B cell (primary cell): ENCODE measurements around the gene ATP11A. TPM values are rescaled to one million over a fixed set of nuclear protein-coding genes. Genes with fewer than 3 reads are reported as not detected.

ENCODE experiments used
- ATAC-seq: fragments of 200-7000 bp; cut with Tn5 transposase; one replicate; pipeline ENCODE4 v1.10.0; 2021; ENCODE audit warnings: low read depth, mild to moderate bottlenecking, moderate number of reproducible peaks, moderate library complexity
- CTCF ChIA-PET: fragments of 350-600 bp; sonication (Branson Sonifier 250); formaldehyde crosslinking; loops from one replicate; lab custom pipeline; 2021; ENCODE audit warnings: antibody characterized with exemption, inconsistent platforms; lab: Charles Lee
- POLR2A ChIA-PET: fragments of 350-600 bp; sonication (Branson Sonifier 250); formaldehyde crosslinking; loops from one replicate; lab custom pipeline; 2021; ENCODE audit warnings: antibody characterized with exemption; lab: Charles Lee
- DNase-seq: peaks from one replicate; pipeline ENCODE4 v3.0.0; 2013
- H2AFZ ChIP-seq: 2 replicates; pipeline ENCODE4 v1.6.1; 2012; ENCODE audit warnings: mild to moderate bottlenecking, low read depth, low read length; ENCODE audit not compliant: insufficient read depth, poor library complexity, severe bottlenecking
- H3K27ac ChIP-seq, 2 donors: 1 replicate in 1 of 2; 2 replicates in 1 of 2; pipeline ENCODE4 v1.5.1; 2012 to 2013; ENCODE audit warnings: low read length in 2 of 2, mild to moderate bottlenecking in 2 of 2, moderate library complexity in 1 of 2
- H3K27me3 ChIP-seq, 4 experiments: fragments of 200-600 bp in 1 of 4; sonication (generic) in 1 of 4; replicated peaks in 1 of 4; 1 replicate in 2 of 4; 2 replicates in 2 of 4; pipeline versions ENCODE4 v1.6.1 to v1.7.0; 2013 to 2016; ENCODE audit warnings: low read length in 3 of 4, mild to moderate bottlenecking in 2 of 4, mixed read lengths in 1 of 4, moderate library complexity in 1 of 4; ENCODE audit not compliant: insufficient read depth in 4 of 4, control insufficient read depth in 3 of 4; ENCODE audit errors: control extremely low read depth in 1 of 4
- H3K36me3 ChIP-seq, 2 experiments: replicated peaks in 1 of 2; 1 replicate in 1 of 2; 2 replicates in 1 of 2; pipeline versions ENCODE4 v1.6.1 to v1.7.1; 2013; ENCODE audit warnings: low read length in 1 of 2; ENCODE audit not compliant: insufficient read depth in 2 of 2, control insufficient read depth in 1 of 2; ENCODE audit errors: control extremely low read depth in 1 of 2, extremely low read depth in 1 of 2
- H3K4me1 ChIP-seq, 2 donors: fragments of 200-600 bp in 1 of 2; sonication (generic) in 1 of 2; 1 replicate in 1 of 2; 2 replicates in 1 of 2; pipeline versions ENCODE4 v1.5.1 to v1.6.1; 2013 to 2017; ENCODE audit warnings: low read length in 2 of 2; ENCODE audit not compliant: control insufficient read depth in 2 of 2, insufficient read depth in 2 of 2
- H3K4me2 ChIP-seq: replicated peaks from 2 replicates; pipeline ENCODE3; 2012; ENCODE audit warnings: mild to moderate bottlenecking, low read depth, low read length; ENCODE audit not compliant: poor library complexity, severe bottlenecking
- H3K4me3 ChIP-seq, 5 experiments: fragments of 200-600 bp in 1 of 5; sonication (generic) in 1 of 5; 1 replicate in 3 of 5; 2 replicates in 2 of 5; pipeline versions ENCODE4 v1.5.1 to v1.7.0; 2011 to 2016; ENCODE audit warnings: low read length in 4 of 5, mild to moderate bottlenecking in 4 of 5, low read depth in 2 of 5, control low read depth in 1 of 5, moderate library complexity in 1 of 5; ENCODE audit not compliant: insufficient read depth in 1 of 5; ENCODE audit errors: control extremely low read depth in 1 of 5, extremely low read depth in 1 of 5
- H3K79me2 ChIP-seq: fragments of 200-600 bp; sonication (generic); one replicate; pipeline ENCODE4 v1.6.0; 2016; ENCODE audit warnings: low read length; ENCODE audit not compliant: control insufficient read depth, insufficient read depth
- H3K9ac ChIP-seq: fragments of 200-600 bp; sonication (generic); 2 replicates; pipeline ENCODE4 v1.6.1; 2017; ENCODE audit warnings: mild to moderate bottlenecking, low read length, moderate library complexity
- H3K9me3 ChIP-seq, 3 donors: one replicate each; pipeline versions ENCODE4 v1.6.1 to v1.7.1; 2013; ENCODE audit warnings: low read length in 2 of 3; ENCODE audit not compliant: control insufficient read depth in 2 of 3, insufficient read depth in 1 of 3; ENCODE audit errors: control extremely low read depth in 1 of 3
- H4K20me1 ChIP-seq: 2 replicates; pipeline ENCODE4 v1.6.0; 2012; ENCODE audit warnings: mild to moderate bottlenecking, low read length; ENCODE audit not compliant: insufficient read depth, control insufficient read depth, poor library complexity, severe bottlenecking
- H3K27ac Mint-ChIP-seq: one replicate; pipeline ENCODE4 v1.8.0; 2021; ENCODE audit warnings: mixed read lengths
- H3K27me3 Mint-ChIP-seq: one replicate; pipeline ENCODE4 v1.8.0; 2021; ENCODE audit warnings: mixed read lengths
- H3K4me1 Mint-ChIP-seq: one replicate; pipeline ENCODE4 v1.8.0; 2021; ENCODE audit warnings: mixed read lengths
- H3K4me3 Mint-ChIP-seq: one replicate; pipeline ENCODE4 v1.8.0; 2021; ENCODE audit warnings: mixed read lengths
- H3K9me3 Mint-ChIP-seq: one replicate; pipeline ENCODE4 v1.8.0; 2022; ENCODE audit warnings: mixed read lengths; ENCODE audit not compliant: insufficient read depth
- CTCF ChIP-seq: fragments of 200-600 bp; IDR thresholded peaks from one replicate; pipeline ENCODE4 v1.8.0; 2022; ENCODE audit warnings: antibody characterized with exemption, mild to moderate bottlenecking
- EZH2 ChIP-seq: IDR thresholded peaks from 2 replicates; pipeline ENCODE4 v1.6.1; 2012; ENCODE audit warnings: borderline replicate concordance, low read depth, mild to moderate bottlenecking, moderate library complexity, low read length; ENCODE audit not compliant: insufficient read depth, poor library complexity, severe bottlenecking
- WGBS: methylation state at CpG from one replicate; pipeline ENCODE4 v1.1.5; 2013; ENCODE audit warnings: missing lambda C conversion rate; ENCODE audit not compliant: insufficient coverage; 5-methylcytosine and 5-hydroxymethylcytosine counted together
- intact Hi-C: fragments of 100-400 bp; cut with micrococcal nuclease; formaldehyde crosslinking; loops from one replicate; pipeline ENCODE4 v1.10.0; 2022
- polyA plus RNA-seq: library from polyadenylated mRNA; depleted of rRNA; stranded (reverse); fragments of >200 nt; gene quantifications from 2 replicates; pipeline ENCODE4 v1.2.3, GENCODE V29; 2012
- total RNA-seq, 2 donors: library from RNA; stranded (reverse); fragments of 120-200 nt in 1 of 2; gene quantifications; 1 replicate in 1 of 2; 2 replicates in 1 of 2; pipeline versions ENCODE4 v1.2.3 to v1.2.4, GENCODE V29; 2013 to 2022

ATP11A gene
- total and polyA plus RNA-seq, 2 donors (not counting 1 experiment from before 2014, with no cell fraction given): 36.9 to 60.3 TPM

- peak; percentile 40 for DNase-seq
- H3K27me3 Mint-ChIP-seq: no peaks in the 10 kb centered on the region
- Histone ChIP-seq H3K4me1 (peaks cover 27 to 33% of the 10 kb centered on the region in 2 donors), H3K4me3 (peak overlapping the region in 2 of 5 experiments; percentile 7 to 32), H3K36me3 (no peaks in the 10 kb centered on the region), H3K9me3 (no peaks in the 10 kb centered on the region), H3K4me2 (peak overlapping the region; percentile 89), H3K9ac (peak overlapping the region; percentile 15), H3K79me2 (no peaks in the 10 kb centered on the region), H3K27ac (no peak overlapping the region), H4K20me1 (no peaks in the 10 kb centered on the region), H3K27me3 (peaks cover 0 to 7% (median 0%) of the 10 kb centered on the region in 4 experiments), H2AFZ (peak overlapping the region; percentile 55)
- H3K4me3 Mint-ChIP-seq: peak overlapping the region; percentile 60
- TF ChIP-seq EZH2: no peak
- TF ChIP-seq CTCF: no peak
- POLR2A ChIA-PET: interaction anchor here (0.6 to 1.2 kb wide), 2 partner anchors 16 to 19 kb away, joined by 3 to 4 read pairs; no protein-coding TSS in a partner anchor
- no peak for ATAC-seq
- peak overlapping the region; percentile 16 for H3K27ac Mint-ChIP-seq
- H3K4me1 Mint-ChIP-seq: peaks cover 25% of the 10 kb centered on the region
- intact Hi-C loops: loop anchor here (1.0 to 5.0 kb wide), 3 partner anchors 18 to 315 kb away; partner anchors contain the start of genes CUL4A and PCID2
- H3K9me3 Mint-ChIP-seq: no peaks in the 10 kb centered on the region
- 21% methylated on average over 22 of the region's 22 CpGs for WGBS
- CTCF ChIA-PET: interaction anchor here (1.1 to 3.3 kb wide), 2 partner anchors 11 to 18 kb away, joined by 3 to 24 read pairs; no protein-coding TSS in a partner anchor
Observed at GRCh38 chr13:112892426-112893206, 202.8 kb downstream of the ATP11A start.
